ENCODE data around the gene LDLRAP1. TPM values are rescaled to one million over a fixed set of nuclear protein-coding genes. Genes with fewer than 3 reads are reported as not detected.

The LDLRAP1 gene
- total RNA-seq, 2 donors from 2014 or later: 37.7 to 40.2 TPM

DNA sequence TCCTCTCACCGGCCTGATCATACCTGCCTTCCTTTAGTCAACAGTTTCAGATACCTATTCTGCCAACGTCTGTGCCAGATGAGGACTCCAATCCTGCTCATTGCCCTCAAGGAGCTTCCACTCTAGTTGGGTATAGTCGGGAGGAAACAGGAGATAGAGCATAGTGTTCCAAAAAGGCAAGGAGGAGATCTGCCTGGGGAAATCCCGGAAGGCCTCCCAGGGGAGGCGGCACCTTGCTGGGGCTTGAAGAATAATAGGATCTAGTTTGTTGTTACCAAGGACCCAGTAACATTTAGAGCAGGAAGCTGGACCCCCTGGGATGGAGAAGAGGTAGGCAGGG lies 12.3 kb downstream of the LDLRAP1 start:
- intact Hi-C loops (cut with DNase I, micrococcal nuclease): no loop called here
- DNase-seq (no peak), ATAC-seq (no peak)

DNA sequence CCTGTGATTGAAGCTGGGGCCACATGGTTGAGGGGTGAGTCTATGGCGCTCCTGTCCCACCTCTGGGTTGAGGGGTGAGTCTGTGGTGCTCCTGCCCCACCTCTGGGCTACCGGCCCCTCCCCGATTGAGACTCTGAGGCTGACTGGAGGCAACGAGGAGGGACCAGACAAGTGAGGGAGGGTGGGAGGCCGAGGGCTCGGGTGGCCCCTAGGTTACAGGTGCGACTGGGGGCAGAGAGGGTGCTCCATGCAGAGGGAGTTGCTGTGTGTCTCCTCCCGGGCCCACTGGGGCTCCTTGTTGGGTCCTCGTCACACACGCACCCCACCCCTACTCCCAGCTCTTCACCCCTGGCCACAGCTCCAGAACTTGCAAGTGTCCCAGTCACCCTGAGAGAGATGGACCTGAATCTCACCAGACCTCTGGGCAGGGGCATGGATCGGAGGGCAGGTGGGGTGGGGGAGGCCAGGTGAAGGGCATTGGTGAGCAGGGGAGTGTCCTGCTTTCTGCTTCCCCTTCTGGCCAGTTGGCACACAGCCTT lies 12.8 kb downstream of the LDLRAP1 start:
- no peak for DNase-seq
- intact Hi-C loops (cut with DNase I, micrococcal nuclease): no loop called here
- peak; percentile 38 for ATAC-seq

DNA sequence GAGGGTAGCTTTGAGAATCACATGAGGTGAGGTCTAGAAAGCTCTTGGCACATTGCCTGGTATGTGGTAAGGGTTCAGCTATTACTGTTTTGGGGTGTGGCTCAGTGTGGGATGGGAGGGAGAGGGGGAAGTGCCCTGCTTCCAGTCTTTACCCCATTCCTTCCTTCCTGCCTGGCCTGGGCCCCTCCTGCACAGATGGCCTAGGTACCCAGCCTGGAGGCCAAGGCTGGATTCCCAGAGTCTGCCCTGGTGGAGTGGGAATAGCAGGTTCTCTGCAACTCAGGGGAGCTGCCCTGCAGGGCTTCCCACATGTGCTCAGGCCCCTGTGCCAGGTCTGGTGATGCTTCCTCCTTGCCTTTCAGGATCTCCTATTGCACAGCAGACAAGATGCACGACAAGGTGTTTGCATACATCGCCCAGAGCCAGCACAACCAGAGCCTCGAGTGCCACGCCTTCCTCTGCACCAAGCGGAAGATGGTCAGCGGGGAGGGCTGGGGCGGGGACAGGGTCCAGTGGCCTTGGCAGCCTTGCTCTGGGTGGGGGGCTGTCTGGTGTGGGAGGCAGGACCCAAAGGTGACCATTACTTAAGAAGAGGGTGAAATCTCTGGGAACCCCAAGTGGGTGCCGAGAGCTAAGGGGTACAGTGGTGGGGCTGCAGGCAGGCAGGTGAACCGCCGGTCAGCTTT lies 13.5 kb downstream of the LDLRAP1 start:
- intact Hi-C loops (cut with DNase I, micrococcal nuclease): no loop called here
- DNase-seq (peak; percentile 52 to 66), ATAC-seq (peak; percentile 80)

DNA sequence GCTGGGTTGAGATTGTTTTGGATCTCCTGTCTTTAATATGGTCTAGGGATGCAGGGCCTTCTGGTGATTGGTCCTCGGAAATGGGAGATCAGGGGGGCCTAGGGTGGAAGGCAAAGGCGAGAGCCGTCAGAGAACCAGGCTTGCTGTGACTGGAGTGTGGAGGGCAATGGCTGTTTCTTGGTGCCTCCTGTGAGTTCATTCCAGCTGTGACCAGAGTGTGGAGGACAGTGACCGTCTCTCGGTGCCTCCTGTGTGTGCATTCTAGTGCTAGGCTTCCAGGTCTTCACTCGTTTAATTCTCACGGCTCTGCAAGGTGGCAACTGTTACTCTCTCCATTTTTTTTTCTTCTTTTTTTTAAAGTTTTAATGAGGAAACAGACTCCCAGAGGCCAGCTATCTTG lies 14.1 kb downstream of the LDLRAP1 start:
- intact Hi-C loops (cut with DNase I, micrococcal nuclease): no loop called here
- DNase-seq: no peak
- ATAC-seq: no peak

DNA sequence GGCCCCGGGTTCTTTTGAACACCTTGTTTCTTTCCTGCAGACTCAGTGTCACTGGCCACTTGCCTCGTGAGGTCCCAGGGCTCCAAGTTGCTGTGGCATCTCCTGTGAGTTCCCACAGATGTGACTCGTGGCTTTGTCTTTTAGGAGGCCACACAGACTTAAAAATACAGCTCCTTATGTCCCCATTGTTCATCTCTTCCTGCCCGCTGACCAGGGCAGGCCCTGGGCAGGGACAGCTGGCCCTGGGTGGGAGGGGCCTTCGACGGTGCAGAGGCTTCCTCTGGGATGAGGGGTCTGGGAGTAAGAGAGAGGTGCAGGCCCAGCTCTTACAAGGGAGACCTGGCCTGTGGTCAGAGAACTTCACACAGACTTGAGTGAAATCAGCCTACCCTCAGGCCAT lies 15.6 kb downstream of the LDLRAP1 start:
- DNase-seq (no peak), ATAC-seq (no peak)
- intact Hi-C loops (cut with DNase I, micrococcal nuclease): no loop called here

DNA sequence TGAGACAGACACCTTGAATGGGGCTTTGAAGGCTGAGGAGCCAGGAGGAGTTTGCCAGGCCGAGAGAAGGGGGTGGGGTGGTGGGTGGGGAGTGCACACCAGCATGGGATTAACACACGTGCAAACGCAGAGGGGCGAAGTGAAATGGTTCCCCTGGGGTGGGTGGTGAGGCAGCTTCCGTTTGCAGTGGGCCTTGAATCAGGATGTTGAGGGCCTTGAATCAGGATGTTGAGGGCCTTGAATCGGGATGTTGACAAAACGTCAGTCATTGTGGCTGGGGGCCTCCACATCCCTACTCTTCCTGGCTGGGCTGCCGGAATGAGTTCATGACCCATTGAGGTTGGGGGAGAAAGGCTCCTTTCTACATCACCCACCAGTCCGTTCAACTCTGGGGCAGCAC lies 16.6 kb downstream of the LDLRAP1 start:
- intact Hi-C loops (cut with DNase I, micrococcal nuclease): no loop called here
- ATAC-seq (no peak), DNase-seq (no peak)

DNA sequence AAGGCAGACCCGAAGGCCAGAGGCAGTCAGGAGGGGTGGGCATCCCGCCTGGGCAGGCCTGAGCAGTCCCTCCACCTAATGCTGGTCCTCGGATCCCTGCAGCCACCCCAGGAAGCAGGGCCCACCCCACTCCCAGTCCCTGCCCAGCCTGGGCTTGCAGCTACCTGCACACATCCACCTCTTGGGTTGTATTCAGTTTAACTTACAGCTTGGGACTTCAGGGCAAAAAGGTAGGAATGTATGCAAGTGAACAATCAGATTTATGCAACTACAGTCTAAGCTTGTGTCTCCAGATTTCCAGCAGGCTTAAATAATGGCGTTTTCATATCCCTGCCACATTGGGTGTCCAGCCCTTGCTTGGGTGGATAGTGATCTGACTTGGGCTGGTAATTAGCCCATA lies 17.4 kb downstream of the LDLRAP1 start:
- no peak for DNase-seq
- intact Hi-C loops (cut with DNase I, micrococcal nuclease): no loop called here
- ATAC-seq: no peak

DNA sequence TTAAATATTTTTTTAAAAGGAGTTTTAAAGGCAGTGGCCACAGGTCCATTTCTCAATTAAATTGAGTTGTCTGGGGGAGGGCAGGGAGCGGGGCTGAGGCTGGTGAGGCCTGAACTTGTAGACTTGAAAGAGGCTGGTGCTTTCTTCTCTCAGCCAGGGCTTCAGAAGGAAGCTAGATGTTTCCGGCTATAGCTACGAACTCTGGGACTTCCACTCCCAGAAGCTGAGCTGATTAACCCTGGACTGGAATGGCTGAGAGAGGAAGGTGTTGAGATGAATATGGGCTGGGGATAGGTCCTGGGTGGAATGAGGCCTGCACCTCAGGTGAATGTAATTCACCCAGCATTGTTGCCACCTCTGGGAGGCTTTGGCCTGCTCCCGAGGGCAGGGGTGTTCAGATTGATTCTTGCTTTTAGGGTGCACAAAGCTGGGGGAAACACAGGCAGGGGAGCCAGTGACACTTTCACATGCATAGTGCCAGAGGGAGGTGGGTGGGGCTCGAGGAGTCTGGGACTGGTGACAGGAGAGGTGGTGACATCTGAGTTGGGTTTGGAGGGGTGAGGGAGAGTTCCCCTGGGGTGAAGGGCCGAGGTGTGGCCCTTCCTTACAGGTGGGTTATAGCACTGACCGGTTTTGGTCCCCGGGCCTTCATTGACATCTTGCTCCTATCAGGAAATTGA lies 18.2 kb downstream of the LDLRAP1 start:
- peak in 1 of 2 donors; percentile 49 for DNase-seq
- intact Hi-C loops (cut with DNase I, micrococcal nuclease): no loop called here

DNA sequence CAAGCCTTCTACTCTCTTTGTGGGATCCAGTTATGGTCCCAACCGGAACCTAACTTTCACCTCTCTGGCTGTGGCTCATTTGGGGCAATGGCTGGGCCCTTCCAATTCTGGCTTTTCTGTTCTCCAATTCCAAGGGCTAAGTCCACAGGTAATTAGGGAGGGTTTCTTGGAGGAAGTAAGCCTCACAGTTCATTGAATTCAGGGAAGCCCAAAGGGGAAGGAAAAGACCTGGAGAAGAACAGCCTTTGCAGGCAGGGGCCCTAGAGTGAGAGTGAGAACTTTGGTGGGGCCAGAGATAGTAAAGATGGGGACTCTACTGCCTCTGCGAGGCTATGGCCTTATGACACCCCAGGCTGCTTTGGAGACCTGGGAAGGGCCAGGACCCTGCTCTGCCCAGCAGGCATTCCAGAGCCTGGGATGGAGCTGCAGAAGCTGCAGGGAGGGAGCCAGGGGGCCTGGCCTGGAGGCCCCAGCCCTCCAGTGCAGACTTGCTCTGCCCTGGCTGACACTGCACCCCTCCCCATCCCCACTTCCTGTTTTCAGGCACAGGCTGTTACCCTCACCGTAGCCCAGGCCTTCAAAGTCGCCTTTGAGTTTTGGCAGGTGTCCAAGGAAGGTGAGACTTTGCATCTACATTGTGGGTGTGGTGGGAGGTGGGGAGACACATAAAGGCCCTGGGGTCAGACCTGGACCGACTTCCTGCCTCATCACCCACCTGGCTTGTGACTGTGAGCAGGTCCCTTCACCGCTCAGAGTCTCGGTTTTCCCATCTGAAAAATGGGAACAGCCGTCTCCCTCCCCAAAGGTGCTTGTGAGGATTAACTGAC lies 18.9 kb downstream of the LDLRAP1 start:
- intact Hi-C loops (cut with DNase I, micrococcal nuclease): no loop called here
- peak; percentile 82 to 94 for DNase-seq
- peak; percentile 87 for ATAC-seq

More for the DNA sequence above, 18.2 kb downstream of the LDLRAP1 start:
- ATAC-seq: peak; percentile 43

DNA sequence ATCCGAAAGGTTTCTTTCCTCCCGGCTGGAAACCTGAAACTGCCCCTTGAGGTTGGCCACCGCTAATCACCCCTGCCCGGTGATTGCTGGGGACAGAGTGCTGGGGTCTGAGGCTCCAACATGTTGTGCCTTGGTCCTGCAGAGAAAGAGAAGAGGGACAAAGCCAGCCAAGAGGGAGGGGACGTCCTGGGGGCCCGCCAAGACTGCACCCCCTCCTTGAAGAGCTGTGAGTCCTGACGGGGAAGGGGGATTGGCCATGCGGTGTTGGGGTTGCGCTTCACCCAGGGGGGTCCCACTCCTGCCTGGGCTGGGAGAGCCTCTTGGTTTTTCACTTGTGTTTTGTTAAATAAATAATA lies 19.5 kb downstream of the LDLRAP1 start:
- DNase-seq: no peak
- intact Hi-C loops (cut with DNase I, micrococcal nuclease): no loop called here
- no peak for ATAC-seq

DNA sequence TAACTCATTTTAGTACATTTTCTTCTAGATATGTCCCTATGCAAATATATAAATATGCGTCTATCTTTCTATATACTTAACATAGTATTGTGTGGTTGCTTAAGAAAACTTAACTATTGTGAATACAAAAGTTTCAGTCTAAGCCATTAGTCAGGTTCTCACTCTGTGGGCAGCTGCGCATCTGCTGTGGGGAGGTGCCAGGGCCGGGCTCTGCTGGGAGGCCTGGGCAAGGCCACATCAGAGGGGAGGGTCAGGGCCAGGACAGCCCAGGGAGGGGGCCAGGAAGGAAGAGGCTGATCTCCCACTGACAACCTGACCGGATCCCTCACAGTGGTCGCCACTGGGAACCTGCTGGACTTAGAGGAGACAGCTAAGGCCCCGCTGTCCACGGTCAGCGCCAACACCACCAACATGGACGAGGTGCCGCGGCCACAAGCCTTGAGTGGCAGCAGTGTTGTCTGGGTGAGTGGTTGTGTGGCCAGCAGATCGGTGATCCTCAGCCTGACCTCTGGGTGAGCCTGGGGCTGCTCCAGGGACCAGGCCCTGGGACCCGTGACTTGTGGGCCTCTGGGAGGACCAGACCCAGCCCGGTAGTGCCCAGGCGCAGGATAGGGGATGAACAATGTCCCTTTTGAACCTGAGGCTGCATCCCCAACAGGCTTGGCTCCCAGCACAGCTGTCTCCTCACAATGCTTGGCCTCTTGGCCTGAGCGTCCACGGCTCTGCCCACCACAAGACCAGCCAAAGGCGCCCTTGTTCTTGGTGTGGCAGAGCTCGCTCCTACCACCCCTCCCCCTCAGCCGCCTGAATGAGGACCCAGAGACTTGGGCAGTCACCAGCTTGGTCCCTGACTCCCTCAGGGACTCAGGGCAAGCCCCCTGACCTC lies 20.2 kb downstream of the LDLRAP1 start:
- no peak for ATAC-seq
- DNase-seq: no peak
- intact Hi-C loops (cut with DNase I, micrococcal nuclease): no loop called here

DNA sequence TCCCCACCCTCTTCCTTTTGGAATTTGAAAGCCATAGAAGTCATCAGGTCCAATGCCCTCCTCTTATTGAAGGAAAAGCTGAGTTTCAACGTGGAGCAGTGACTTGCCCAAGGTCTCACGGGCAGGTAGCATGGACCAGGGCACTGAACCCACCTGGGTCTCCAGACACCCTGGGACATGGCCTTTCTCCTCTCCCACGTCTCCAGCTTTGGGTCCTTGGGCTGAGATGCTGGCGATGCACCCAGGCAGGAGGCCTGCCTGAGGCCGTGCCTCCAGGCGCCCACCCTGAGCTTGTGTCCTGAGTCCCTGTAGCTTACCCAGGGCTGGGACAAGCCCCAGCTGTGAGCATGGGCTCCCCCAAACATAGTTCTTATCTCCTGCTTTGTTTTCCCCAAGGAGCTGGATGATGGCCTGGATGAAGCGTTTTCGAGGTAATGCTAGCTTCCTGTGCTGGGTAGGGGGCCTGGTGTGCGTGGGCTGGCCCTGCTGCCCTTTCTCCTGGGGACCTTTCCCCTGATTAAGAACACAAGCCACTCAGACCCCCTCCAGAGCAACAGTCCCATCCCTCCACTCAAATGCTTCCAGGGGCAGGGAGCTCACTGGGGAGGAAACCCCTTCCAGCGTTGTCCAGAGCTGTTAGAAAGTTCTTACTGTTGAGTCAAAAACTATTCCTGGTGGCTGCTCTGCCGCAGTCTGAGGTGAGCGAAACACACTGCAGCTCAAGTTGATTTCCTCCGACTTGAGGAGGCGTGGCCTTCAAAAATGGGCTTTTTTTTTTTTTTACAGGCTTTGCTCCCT lies 21.6 kb downstream of the LDLRAP1 start:
- no peak for ATAC-seq

DNA sequence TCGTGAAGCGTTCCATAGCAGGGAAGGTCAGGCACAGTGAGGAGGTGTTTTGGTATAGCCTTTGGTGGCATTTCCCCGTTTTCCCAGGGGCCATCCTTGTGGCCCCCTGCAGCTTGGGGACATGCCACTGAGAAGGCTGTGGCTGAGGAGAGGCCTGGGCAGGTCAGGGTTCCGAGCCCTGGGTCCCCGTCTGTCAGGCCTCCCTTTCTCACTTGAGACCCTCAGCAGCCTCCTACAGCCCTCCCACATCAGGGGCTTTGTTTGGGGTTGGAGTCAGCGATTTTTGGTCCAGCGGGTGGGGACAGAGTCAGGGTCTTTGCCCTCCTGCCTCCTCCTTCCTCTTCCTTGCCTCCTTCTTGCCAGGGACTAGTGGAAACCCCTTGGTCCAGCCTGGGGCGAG lies 22.2 kb downstream of the LDLRAP1 start:
- intact Hi-C loops (cut with DNase I, micrococcal nuclease): no loop called here

More for the DNA sequence above, 21.6 kb downstream of the LDLRAP1 start:
- intact Hi-C loops (cut with DNase I, micrococcal nuclease): no loop called here
- DNase-seq: no peak

DNA sequence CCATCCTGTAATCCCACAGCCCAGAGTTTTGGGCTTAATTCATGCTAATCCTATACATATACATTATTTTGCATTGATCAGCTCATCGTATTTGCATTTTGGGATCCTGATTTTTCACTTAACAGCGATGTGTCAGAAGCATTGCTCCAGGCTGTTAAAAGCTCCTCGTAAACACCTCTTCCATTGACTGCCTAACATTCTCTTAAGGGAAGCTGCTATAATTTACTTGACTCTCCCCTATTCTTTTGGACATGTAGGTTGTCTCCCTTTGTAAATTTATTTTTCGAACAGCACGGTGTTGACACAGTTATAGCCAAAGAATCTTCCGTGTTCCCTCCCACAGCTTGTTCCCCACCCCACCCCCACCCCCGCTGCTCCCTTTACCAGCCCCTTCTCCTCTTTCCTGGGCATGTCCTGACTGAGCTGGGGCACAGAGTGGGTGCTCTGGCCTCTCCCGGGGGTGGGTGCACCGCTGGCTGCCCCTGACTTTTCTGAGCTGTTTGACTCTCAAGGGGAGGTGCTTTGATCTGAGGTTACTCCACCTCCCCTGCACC lies 22.8 kb downstream of the LDLRAP1 start:
- ATAC-seq: no peak

More for the DNA sequence above, 22.2 kb downstream of the LDLRAP1 start:
- DNase-seq (no peak), ATAC-seq (no peak)

DNA sequence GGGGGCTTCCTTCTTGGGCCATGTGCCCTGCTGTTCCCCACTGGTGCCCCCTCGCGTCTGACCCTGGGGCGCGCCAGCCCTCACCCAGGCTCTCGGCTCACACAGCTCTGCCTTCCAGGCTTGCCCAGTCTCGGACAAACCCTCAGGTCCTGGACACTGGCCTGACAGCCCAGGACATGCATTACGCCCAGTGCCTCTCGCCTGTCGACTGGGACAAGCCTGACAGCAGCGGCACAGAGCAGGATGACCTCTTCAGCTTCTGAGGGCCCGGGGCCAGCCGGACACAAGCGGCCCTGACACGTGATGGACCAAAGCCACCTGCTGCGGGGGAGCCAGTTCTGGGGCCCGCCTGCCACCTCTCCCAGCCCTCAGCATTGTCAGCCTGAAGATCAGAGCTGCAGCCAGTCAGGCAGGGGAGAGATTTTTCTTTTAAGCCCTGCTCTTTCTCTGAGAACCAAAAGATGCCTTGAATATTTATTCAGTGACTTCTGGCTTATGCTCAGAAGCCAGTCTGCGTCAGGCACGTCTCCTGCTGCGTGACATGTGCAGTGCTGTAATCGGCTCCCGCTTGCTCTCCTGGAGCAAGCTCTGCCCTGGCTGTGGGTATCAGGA lies 23.4 kb downstream of the LDLRAP1 start:
- intact Hi-C loops (cut with DNase I, micrococcal nuclease): no loop called here
- ATAC-seq (no peak), DNase-seq (no peak)

More for the DNA sequence above, 22.8 kb downstream of the LDLRAP1 start:
- no peak for DNase-seq
- intact Hi-C loops (cut with DNase I, micrococcal nuclease): no loop called here

DNA sequence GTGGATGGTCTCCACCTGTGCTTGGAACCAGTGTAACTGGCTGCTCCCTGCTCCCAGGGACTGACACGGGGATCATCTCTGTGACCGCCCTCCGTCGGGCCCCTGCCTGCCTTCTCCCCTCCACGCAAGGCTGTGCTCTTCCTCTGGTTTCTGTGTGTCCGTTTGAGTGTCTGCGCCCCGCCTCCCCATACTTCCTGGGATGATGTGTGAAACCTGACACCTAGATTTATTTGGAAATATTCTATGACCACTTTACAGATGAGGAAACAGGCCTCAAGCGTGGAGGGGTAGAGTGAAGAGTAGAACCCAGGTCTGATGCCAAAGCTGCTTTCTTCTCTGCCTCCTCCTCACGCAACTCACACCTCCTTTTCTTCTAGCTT lies 24.3 kb downstream of the LDLRAP1 start:
- DNase-seq (no peak), ATAC-seq (no peak)
- intact Hi-C loops (cut with DNase I, micrococcal nuclease): no loop called here

DNA sequence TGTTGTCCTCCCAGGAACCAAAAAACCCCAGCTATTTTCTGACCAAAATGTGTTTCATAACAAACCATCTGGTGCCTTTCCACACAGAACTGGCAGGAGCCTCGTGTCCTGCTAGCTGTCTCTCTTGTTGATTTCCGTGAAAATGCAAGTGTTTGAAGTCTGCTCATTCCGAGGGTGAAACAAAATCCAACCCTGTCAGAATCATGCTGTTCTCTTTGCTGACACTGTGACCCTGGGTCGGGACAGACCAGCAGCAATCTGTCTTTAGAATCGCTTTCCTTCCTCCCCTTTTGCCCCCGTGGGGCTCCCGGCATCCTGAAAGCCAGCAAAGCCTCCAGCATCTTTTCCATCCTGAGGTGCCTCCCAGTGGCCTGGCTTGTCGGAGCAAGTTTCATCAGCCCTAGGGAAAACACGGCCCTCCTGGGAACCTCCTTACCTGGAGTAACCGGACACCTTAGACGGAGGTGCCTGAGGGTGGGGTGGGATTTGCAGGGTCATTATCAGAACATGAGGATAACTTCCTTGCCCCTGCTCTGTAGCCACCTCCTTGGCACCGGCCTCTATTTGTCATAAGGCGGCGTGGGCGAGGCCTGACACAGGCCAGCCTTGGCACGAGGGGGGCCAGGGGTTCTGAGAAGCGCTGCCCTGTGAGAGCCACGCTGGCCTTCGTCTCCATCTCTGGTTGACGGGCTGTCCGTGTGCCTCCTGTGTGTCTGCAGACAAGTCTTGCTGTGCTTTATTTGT lies 24.9 kb downstream of the LDLRAP1 start:
- intact Hi-C loops (cut with DNase I, micrococcal nuclease): no loop called here
- ATAC-seq (no peak), DNase-seq (no peak)

Measured in left colon (tissue), 2 donors.